Activated gamma-delta T cell treated with anti-CD3 and anti-CD28 coated beads, Interleukin-2, amount 50 U/mL, for 16 hours (primary cell): Measurements from ENCODE around the gene FERMT1.
A peak's percentile ranks its signal among the peaks of the same experiment; 100 is the strongest.
"Not testable (repeated sequence)": the region's sequence is repeated elsewhere in the genome, so short reads cannot be mapped to it uniquely, and the experiment has no call there.

Experiments used
- DNase-seq: peaks from one replicate; pipeline ENCODE4 v3.0.0-alpha.2; 2020; ENCODE audit warnings: low read depth

The FERMT1 gene

DNA sequence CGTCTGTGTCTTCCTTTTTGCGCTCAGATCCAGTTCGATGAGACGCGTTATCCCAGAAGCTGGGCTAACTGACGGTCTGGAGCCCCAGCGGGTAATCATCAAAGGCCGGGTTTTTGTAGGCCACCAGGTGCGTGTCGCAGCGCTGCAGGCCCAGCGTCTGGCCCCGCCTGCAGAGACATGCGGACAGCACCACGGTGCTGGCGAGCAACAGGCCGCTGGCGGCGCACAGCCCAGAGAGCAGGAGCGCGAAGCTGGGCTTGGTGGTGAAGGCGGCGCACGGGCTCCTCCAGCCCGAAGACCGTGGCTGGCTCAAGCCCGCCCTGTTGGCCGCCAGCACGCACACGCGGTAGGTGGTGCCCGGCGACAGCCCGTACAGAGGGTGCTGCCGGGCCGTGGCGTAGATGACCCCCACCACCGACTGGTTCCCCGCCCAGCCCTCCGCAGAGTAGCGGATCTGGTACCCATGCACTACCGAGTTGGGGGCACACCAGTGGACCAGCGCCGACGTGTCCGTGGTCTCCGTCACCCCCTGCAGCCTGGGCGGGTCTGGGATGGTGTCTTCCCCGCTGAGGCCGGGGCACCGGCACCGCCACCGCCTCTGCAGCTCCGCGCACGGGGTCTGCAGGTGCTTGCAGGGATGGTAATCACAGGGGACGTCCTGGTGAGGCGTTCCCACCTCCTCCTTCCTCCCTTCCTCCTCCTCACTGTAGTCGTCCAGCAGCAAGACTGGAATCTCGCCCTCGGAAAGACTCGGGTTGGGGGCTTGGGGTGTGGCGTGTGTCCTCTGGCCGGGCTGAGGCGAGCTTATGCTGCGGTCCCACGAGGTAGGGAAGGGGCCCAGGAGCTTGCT lies 81.6 kb downstream of the FERMT1 start:
- no peak for DNase-seq

- no peak for DNase-seq
Observed at GRCh38 chr20:6040540-6040939, 82.3 kb downstream of the FERMT1 start.

GRCh38 chr20:6039766-6040165 lies 83.1 kb downstream of the FERMT1 start:
- no peak for DNase-seq

GRCh38 chr20:6038256-6038655 lies 84.6 kb downstream of the FERMT1 start:
- DNase-seq = no peak

DNA sequence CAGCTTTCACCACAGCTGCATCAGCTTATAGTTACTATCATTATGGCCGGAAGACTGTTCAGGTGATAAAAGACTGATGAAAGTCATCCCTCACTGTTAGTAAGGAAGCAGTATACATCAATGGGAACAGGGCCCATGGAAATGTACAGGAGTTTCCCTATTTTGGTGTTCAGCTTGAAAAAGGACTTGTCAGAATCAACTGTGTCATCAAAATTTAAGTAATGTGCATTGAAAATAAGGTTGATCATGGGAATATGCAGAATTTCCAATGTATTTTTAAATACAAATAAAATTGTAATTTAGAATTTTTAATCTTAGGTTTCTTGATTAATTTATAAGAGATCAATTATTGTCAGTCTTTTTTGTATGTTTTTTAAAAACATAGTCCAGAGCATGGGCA lies 85.7 kb downstream of the FERMT1 start:
- no peak for DNase-seq

- no peak for DNase-seq
Observed at GRCh38 chr20:6036213-6036612, 86.6 kb downstream of the FERMT1 start.

- DNase-seq = no peak
Observed at GRCh38 chr20:6034134-6034969, 88.5 kb downstream of the FERMT1 start.

DNA sequence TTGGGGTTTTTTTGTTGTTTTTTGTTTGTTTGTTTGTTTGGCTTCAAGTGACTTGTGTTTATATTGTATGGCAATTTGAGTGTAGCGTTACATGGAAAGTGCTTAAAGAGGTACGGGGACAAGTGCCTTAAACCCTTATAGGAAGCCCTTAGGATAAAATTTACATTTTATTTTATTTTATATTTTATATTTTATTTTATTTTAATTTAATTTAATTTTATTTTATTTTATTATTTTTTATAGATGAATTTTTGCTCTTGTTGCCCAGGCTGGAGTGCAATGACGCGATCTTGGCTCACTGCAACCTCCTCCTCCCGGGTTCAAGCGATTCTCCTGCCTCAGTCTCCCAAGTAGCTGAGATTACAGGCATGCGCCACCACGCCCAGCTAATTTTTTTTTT lies 89.9 kb downstream of the FERMT1 start:
- not testable (repeated sequence) for DNase-seq

DNA sequence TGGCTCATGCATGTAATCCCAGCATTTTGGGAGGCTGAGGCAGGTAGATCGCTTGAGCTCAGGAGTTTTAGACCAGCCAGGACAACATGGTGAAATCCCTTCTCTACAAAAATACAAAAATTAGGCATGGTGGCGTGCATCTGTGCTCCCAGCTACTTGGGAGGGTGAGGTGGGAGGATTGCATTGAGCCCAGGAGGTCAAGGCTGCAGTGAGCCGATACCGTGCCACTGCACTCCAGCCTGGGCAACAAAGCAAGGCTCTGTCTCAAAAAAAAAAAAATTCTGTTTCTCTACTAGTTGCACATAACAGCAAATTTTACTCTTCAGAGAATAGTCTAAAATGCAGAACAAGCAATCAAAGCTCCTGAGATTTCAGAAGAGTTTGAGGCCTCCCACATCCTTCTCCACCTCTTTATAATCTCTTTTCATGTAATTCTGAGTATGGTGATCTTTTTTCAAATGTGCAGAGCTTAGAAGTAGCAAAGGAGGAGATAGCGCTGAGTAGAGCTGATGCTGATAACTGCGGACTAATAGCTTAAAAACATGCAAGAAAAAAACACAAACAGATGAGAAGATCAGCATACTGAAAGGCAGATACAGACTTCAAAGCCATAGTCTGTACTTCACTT lies 92.3 kb downstream of the FERMT1 start:
- no peak for DNase-seq

GRCh38 chr20:6029538-6029937 lies 93.3 kb downstream of the FERMT1 start:
- no peak for DNase-seq

DNA sequence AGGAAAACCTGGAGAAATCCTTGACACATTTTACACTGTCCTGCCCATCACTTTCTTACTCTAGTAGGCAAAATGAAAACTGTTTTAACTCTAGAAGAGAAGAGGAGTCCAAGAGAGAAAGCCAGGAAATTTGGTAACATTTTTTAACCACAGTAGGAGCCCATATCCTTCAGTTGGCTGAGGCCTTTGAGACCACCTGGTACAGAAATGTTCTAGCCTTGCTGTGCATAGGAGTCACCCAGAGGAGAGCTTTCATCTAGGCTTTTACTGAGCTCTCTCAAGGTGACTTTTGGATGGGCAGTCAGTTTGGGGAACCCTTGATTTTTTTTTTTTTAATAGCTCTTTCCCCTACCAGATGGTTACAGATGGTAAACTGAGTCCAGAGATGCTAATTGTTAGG lies 94.0 kb downstream of the FERMT1 start:
- no peak for DNase-seq

- peak; percentile 8 for DNase-seq
Observed at GRCh38 chr20:6026051-6026450, 96.8 kb downstream of the FERMT1 start.
